Measurements from ENCODE around the gene TSHR.

The TSHR gene

DNA sequence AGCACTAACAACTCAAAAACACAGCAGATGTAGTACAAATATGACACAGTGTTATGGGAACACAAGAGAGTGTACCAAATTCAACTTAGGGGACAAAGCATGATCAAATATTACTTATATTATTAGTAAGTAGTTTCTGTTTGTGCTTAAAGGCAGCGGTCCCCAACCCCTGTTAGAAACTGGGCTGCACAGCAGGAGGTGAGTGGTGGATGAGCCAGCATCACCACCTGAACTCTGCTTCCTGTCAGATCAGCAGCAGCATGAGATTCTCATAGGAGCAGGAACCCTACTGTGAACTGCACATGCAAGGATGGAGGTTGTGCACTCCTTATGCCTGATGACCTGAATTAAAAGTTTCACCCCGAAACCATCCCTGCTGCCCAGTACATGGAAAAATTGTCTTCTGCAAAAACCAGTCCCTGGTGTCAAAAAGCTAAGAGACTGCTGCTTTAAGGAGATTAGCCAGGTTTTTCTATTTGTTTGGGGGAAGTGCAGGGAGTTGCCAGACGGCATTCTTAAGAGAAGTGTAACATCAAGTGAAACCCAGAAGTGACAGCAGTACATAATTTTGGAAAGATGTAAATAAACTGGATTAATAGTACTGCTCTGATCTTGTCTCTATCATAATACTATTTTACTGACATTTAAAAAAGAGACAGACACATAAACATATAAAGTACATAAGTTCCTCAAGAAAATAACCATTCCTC, 238.7 kb downstream of the TSHR start:
- peak; percentile 33 for DNase-seq
